ENCODE measurements around the gene TACR1.

GRCh38 chr2:75238670-75239330 is 39.5 kb upstream of the TACR1 start:
- TF ChIP-seq CTCF (IDR thresholded peaks at IDR 0.05) (no peak), POLR2A (IDR thresholded peaks at IDR 0.05) (no peak), POLR2AphosphoS5 (IDR thresholded peaks at IDR 0.05) (no peak)
